Mammary epithelial cell (primary cell): ENCODE data around the gene ST6GALNAC3.

Experiments
- CTCF ChIP-seq, 2 donors: IDR thresholded peaks in 1 of 2; conservative IDR thresholded peaks in 1 of 2; 2 replicates each; pipeline ENCODE4 v1.5.1; 2011 to 2012; ENCODE audit warnings: inconsistent platforms in 2 of 2, low read length in 2 of 2, mild to moderate bottlenecking in 2 of 2, control low read depth in 1 of 2, low read depth in 1 of 2; ENCODE audit not compliant: insufficient read depth in 1 of 2; ENCODE audit errors: extremely low read depth in 1 of 2
- EZH2 ChIP-seq: IDR thresholded peaks from 2 replicates; pipeline ENCODE4 v1.6.1; 2012; ENCODE audit warnings: low read length, inconsistent platforms, borderline replicate concordance

DNA sequence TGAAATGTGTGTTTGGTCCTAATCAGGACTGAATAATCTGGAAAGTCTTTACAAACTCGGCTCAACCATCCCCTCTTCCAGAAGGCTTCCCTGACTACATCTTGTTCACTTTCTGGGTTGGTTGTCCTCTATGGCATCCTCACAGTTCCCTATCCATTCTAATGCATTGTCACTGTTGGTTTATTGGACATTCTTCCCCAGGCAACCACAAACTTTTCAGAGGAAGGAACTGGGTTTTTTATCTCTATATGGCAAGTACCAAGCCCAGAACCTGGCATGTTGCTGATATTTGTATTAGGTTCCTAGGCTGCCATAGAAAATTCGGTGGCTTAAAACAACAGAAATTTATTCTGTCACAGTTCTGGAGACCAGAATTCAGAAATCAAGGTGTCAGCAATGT is 429.2 kb downstream of the ST6GALNAC3 start:
- TF ChIP-seq CTCF (conservative IDR thresholded peaks at IDR 0.05 in 1 of 2, IDR thresholded peaks at IDR 0.05 in 1 of 2; ENCODE audit: extremely low read depth in 1 of 2, insufficient read depth in 1 of 2, low read depth in 1 of 2, low read length in 2 of 2) (no peak), EZH2 (no peak)
